GM23248 (cell line): ENCODE measurements around the gene C2orf42. TPM values are rescaled to one million over a fixed set of nuclear protein-coding genes. Genes with fewer than 3 reads are reported as not detected.
"Not testable (repeated sequence)": the region's sequence is repeated elsewhere in the genome, so short reads cannot be mapped to it uniquely, and the experiment has no call there.

Experiments
- DNase-seq: peaks from one replicate; pipeline ENCODE4 v3.0.0-alpha.2; 2015
- H2AFZ ChIP-seq: fragments of 200-600 bp; sonication (generic); 2 replicates; pipeline ENCODE4 v1.6.1; 2016; ENCODE audit warnings: antibody characterized with exemption
- H3F3A ChIP-seq: fragments of 200-600 bp; sonication (generic); 2 replicates; pipeline ENCODE4 v1.6.1; 2016; ENCODE audit warnings: mild to moderate bottlenecking, antibody characterized with exemption, mixed run types; ENCODE audit not compliant: insufficient read depth
- H3K27ac ChIP-seq: fragments of 200-600 bp; sonication (generic); 2 replicates; pipeline ENCODE4 v1.5.1; 2016; ENCODE audit warnings: mild to moderate bottlenecking
- H3K27me3 ChIP-seq: fragments of 200-600 bp; sonication (generic); replicated peaks from 2 replicates; pipeline ENCODE4 v1.6.1; 2016; ENCODE audit warnings: mild to moderate bottlenecking; ENCODE audit not compliant: insufficient read depth
- H3K36me3 ChIP-seq: fragments of 200-600 bp; sonication (generic); 2 replicates; pipeline ENCODE4 v1.6.1; 2016; ENCODE audit warnings: low read depth, mild to moderate bottlenecking
- H3K4me1 ChIP-seq: fragments of 200-600 bp; sonication (generic); 2 replicates; pipeline ENCODE4 v1.6.1; 2016; ENCODE audit warnings: mild to moderate bottlenecking; ENCODE audit not compliant: insufficient read depth
- H3K4me2 ChIP-seq: fragments of 200-600 bp; sonication (generic); one replicate; pipeline ENCODE4 v1.6.1; 2016; ENCODE audit warnings: mild to moderate bottlenecking; ENCODE audit not compliant: unreplicated experiment
- H3K4me3 ChIP-seq: fragments of 200-600 bp; sonication (generic); 2 replicates; pipeline ENCODE4 v1.5.1; 2016; ENCODE audit warnings: mild to moderate bottlenecking
- H3K79me2 ChIP-seq: fragments of 200-600 bp; sonication (generic); 2 replicates; pipeline ENCODE4 v1.6.1; 2016; ENCODE audit warnings: mild to moderate bottlenecking; ENCODE audit not compliant: insufficient read depth
- H3K9ac ChIP-seq: fragments of 200-600 bp; sonication (generic); 2 replicates; pipeline ENCODE4 v1.6.1; 2016; ENCODE audit warnings: mild to moderate bottlenecking
- H3K9me2 ChIP-seq: fragments of 200-600 bp; sonication (generic); 2 replicates; pipeline ENCODE4 v1.6.1; 2016; ENCODE audit warnings: mixed run types, mild to moderate bottlenecking, moderate library complexity; ENCODE audit not compliant: insufficient read depth
- H3K9me3 ChIP-seq: fragments of 200-600 bp; sonication (generic); one replicate; pipeline ENCODE4 v1.6.1; 2017; ENCODE audit warnings: low read depth
- H4K20me1 ChIP-seq: fragments of 200-600 bp; sonication (generic); 2 replicates; pipeline ENCODE4 v1.6.0; 2016; ENCODE audit not compliant: insufficient read depth
- EZH2 ChIP-seq: fragments of 200-600 bp; sonication (generic); IDR thresholded peaks from 2 replicates; pipeline ENCODE4 v1.6.1; 2018; ENCODE audit warnings: antibody characterized with exemption, mild to moderate bottlenecking; ENCODE audit not compliant: insufficient read depth, poor library complexity, severe bottlenecking
- EZH2phosphoT487 ChIP-seq: fragments of 200-600 bp; sonication (generic); IDR thresholded peaks from 2 replicates; pipeline ENCODE4 v1.6.1; 2018; ENCODE audit warnings: antibody characterized with exemption, moderate library complexity, mild to moderate bottlenecking, low read depth; ENCODE audit not compliant: insufficient read depth
- WGBS, 2 experiments: methylation state at CpG; one replicate each; pipeline ENCODE4 v1.1.6; 2015 to 2017; ENCODE audit warnings: low lambda C conversion rate in 2 of 2, low coverage in 1 of 2; ENCODE audit errors: missing lambda C conversion rate in 2 of 2; 5-methylcytosine and 5-hydroxymethylcytosine counted together
- in situ Hi-C: fragments of 300-500 bp; cut with MboI; formaldehyde crosslinking; loops from 2 replicates; pipeline ENCODE4 v1.15.0; 2020
- polyA plus RNA-seq: library from polyadenylated mRNA; unstranded; fragments of >200 nt; fragmentation: Nextera tagmentation; extraction: Ambion mirVana; gene quantifications from 2 replicates; pipeline ENCODE4 v1.2.1, GENCODE V29; 2016
- total RNA-seq: library from RNA; depleted of rRNA; stranded (reverse); fragments of >200 nt; shearing (Covaris generic); gene quantifications from 2 replicates; pipeline ENCODE4 v1.2.3, GENCODE V29; 2014

The C2orf42 gene
- total and polyA plus RNA-seq, 2 experiments from 2014 or later: 15.7 to 23.2 TPM

GRCh38 chr2:70111752-70112591, 78.8 kb downstream of the C2orf42 start:
- Histone ChIP-seq H3K9ac (no peak overlapping the region), H3K4me2 (peak overlapping the region; percentile 57), H3K4me1 (peaks cover 31% of the 10 kb centered on the region), H3K9me2 (no peaks in the 10 kb centered on the region), H3K9me3 (no peaks in the 10 kb centered on the region), H3K27ac (peak overlapping the region; percentile 45), H3K79me2 (no peaks in the 10 kb centered on the region), H3K36me3 (no peaks in the 10 kb centered on the region), H2AFZ (peak overlapping the region; percentile 62), H3K27me3 (no peaks in the 10 kb centered on the region), H4K20me1 (no peaks in the 10 kb centered on the region), H3F3A (peaks cover 19% of the 10 kb centered on the region; the same call in 1 of the 2 replicates), H3K4me3 (0 out of 2 replicates have a peak overlapping the region, but pooled peaks have one; percentile 30)
- TF ChIP-seq EZH2phosphoT487 (no peak), EZH2 (no peak)
- in situ Hi-C loops: no loop called here
- 82 to 86% methylated on average over 7 of the region's 7 CpGs for whole genome bisulfite sequencing, 2 experiments
- peak; percentile 74 for DNase-seq

GRCh38 chr2:70110397-70110796, 80.4 kb downstream of the C2orf42 start:
- H4K20me1 ChIP-seq, H3K36me3 ChIP-seq, H3K9me3 ChIP-seq, H3K9me2 ChIP-seq, H3K9ac ChIP-seq, H2AFZ ChIP-seq, H3K4me2 ChIP-seq, DNase-seq, H3K4me3 ChIP-seq, in situ Hi-C loops, H3K79me2 ChIP-seq, H3K27me3 ChIP-seq, H3K27ac ChIP-seq: not testable (repeated sequence)
- 92 to 93% methylated on average over 5 of the region's 5 CpGs for WGBS, 2 experiments
- Histone ChIP-seq H3F3A (peaks cover 19% of the 10 kb centered on the region; the same call in 1 of the 2 replicates), H3K4me1 (peaks cover 31% of the 10 kb centered on the region)

- H3K4me2 ChIP-seq, H3K4me3 ChIP-seq, H3K9me3 ChIP-seq, in situ Hi-C loops, H3K9ac ChIP-seq, H3F3A ChIP-seq, H3K79me2 ChIP-seq, H4K20me1 ChIP-seq, H3K4me1 ChIP-seq, H2AFZ ChIP-seq, H3K27me3 ChIP-seq, H3K9me2 ChIP-seq, H3K27ac ChIP-seq, DNase-seq, H3K36me3 ChIP-seq: not testable (repeated sequence)
- 89 to 92% methylated on average over 8 of the region's 8 CpGs for WGBS, 2 experiments
Observed at GRCh38 chr2:70106138-70106537, 84.7 kb downstream of the C2orf42 start.

- H2AFZ ChIP-seq: peak overlapping the region; percentile 91
- H3K27ac ChIP-seq: no peak overlapping the region
- DNase-seq: peak; percentile 67
- no peaks in the 10 kb centered on the region for H3K9me3 ChIP-seq
- H3K9me2 ChIP-seq: no peaks in the 10 kb centered on the region
- H3K4me3 ChIP-seq: 0 out of 2 replicates have a peak overlapping the region, but pooled peaks have one; percentile 12
- H3K4me1 ChIP-seq: peaks cover 8% of the 10 kb centered on the region; the same call in 1 of the 2 replicates
- H4K20me1 ChIP-seq: no peaks in the 10 kb centered on the region
- in situ Hi-C loops: no loop called here
- H3K9ac ChIP-seq: 0 out of 2 replicates have a peak overlapping the region, but pooled peaks have one; percentile 36
- no peaks in the 10 kb centered on the region for H3K27me3 ChIP-seq
- no peak for TF ChIP-seq EZH2
- no peak for TF ChIP-seq EZH2phosphoT487
- H3K4me2 ChIP-seq: peak overlapping the region; percentile 14
- H3K36me3 ChIP-seq: no peaks in the 10 kb centered on the region
- WGBS, 2 experiments: 51 to 53% methylated on average over 11 of the region's 11 CpGs
- H3F3A ChIP-seq: no peaks in the 10 kb centered on the region
- H3K79me2 ChIP-seq: no peaks in the 10 kb centered on the region
Observed at GRCh38 chr2:70104231-70105111, 86.3 kb downstream of the C2orf42 start.
